ENCODE measurements around the gene GRPEL1. TPM values are rescaled to one million over a fixed set of nuclear protein-coding genes. Genes with fewer than 3 reads are reported as not detected.

Gene GRPEL1
- 100 to 1,000 TPM; 129 to 146 (median 136) TPM for total RNA-seq

- Mint-ChIP-seq H3K4me1 (ENCODE audit: low read depth) (peaks cover 49% of the 10 kb centered on the region), H3K4me3 (peak within 1 kb of the TSS; percentile 90), H3K27me3 (ENCODE audit: low read depth) (no peaks in the 10 kb centered on the region), H3K36me3 (ENCODE audit: insufficient read depth) (peaks cover 16% of the 10 kb centered on the region), H3K9me3 (no peaks in the 10 kb centered on the region)
- ATAC-seq (peak; percentile 91 to 94), DNase-seq (peak; percentile 100)
Measured at GRCh38 chr4:7067452-7068278, at the start of gene GRPEL1. Gene GRPEL1, minus strand, starts transcription at chr4:7068064. Its CDS starts 32 bp downstream, at chr4:7068032.

GRCh38 chr4:7116705-7117104 is 48.8 kb upstream of the GRPEL1 start:
- H3K4me1 Mint-ChIP-seq (ENCODE audit: low read depth) = no peaks in the 10 kb centered on the region
- peaks cover 33% of the 10 kb centered on the region for H3K27me3 Mint-ChIP-seq (ENCODE audit: low read depth)
- H3K4me3 Mint-ChIP-seq = no peak overlapping the region
- no peak for DNase-seq
- H3K9me3 Mint-ChIP-seq = peaks cover 8% of the 10 kb centered on the region
- no peak for ATAC-seq
- no peaks in the 10 kb centered on the region for H3K36me3 Mint-ChIP-seq (ENCODE audit: insufficient read depth)

GRCh38 chr4:7115557-7116340 is 47.9 kb upstream of the GRPEL1 start:
- no peaks in the 10 kb centered on the region for H3K36me3 Mint-ChIP-seq (ENCODE audit: insufficient read depth)
- no peaks in the 10 kb centered on the region for H3K4me1 Mint-ChIP-seq (ENCODE audit: low read depth)
- no peak overlapping the region for H3K4me3 Mint-ChIP-seq
- ATAC-seq = no peak
- no peak for DNase-seq
- H3K27me3 Mint-ChIP-seq (ENCODE audit: low read depth) = peaks cover 31% of the 10 kb centered on the region
- H3K9me3 Mint-ChIP-seq = peaks cover 8% of the 10 kb centered on the region

GRCh38 chr4:7112656-7113055 is 44.8 kb upstream of the GRPEL1 start:
- H3K4me1 Mint-ChIP-seq (ENCODE audit: low read depth) = no peaks in the 10 kb centered on the region
- no peak for ATAC-seq
- DNase-seq = no peak
- peaks cover 5% of the 10 kb centered on the region for H3K27me3 Mint-ChIP-seq (ENCODE audit: low read depth)
- peaks cover 6% of the 10 kb centered on the region for H3K9me3 Mint-ChIP-seq
- H3K4me3 Mint-ChIP-seq = no peak overlapping the region
- H3K36me3 Mint-ChIP-seq (ENCODE audit: insufficient read depth) = no peaks in the 10 kb centered on the region

- Mint-ChIP-seq H3K27me3 (ENCODE audit: low read depth) (peaks cover 5% of the 10 kb centered on the region), H3K4me1 (ENCODE audit: low read depth) (no peaks in the 10 kb centered on the region), H3K9me3 (peaks cover 4% of the 10 kb centered on the region), H3K36me3 (ENCODE audit: insufficient read depth) (no peaks in the 10 kb centered on the region), H3K4me3 (no peak overlapping the region)
- ATAC-seq (no peak), DNase-seq (no peak)
Measured at GRCh38 chr4:7111441-7111840, 43.6 kb upstream of the GRPEL1 start.

GRCh38 chr4:7110546-7110945 is 42.7 kb upstream of the GRPEL1 start:
- Mint-ChIP-seq H3K4me1 (ENCODE audit: low read depth) (no peaks in the 10 kb centered on the region), H3K4me3 (no peak overlapping the region), H3K27me3 (ENCODE audit: low read depth) (peaks cover 3% of the 10 kb centered on the region), H3K9me3 (peaks cover 4% of the 10 kb centered on the region), H3K36me3 (ENCODE audit: insufficient read depth) (no peaks in the 10 kb centered on the region)
- DNase-seq (no peak), ATAC-seq (no peak)

- Mint-ChIP-seq H3K9me3 (peaks cover 4% of the 10 kb centered on the region), H3K36me3 (ENCODE audit: insufficient read depth) (no peaks in the 10 kb centered on the region), H3K27me3 (ENCODE audit: low read depth) (peaks cover 3% of the 10 kb centered on the region), H3K4me3 (no peak overlapping the region), H3K4me1 (ENCODE audit: low read depth) (no peaks in the 10 kb centered on the region)
- no peak for DNase-seq
- ATAC-seq = no peak
Measured at GRCh38 chr4:7109169-7109568, 41.3 kb upstream of the GRPEL1 start.

GRCh38 chr4:7108660-7109059 is 40.8 kb upstream of the GRPEL1 start:
- Mint-ChIP-seq H3K9me3 (peaks cover 4% of the 10 kb centered on the region), H3K36me3 (ENCODE audit: insufficient read depth) (no peaks in the 10 kb centered on the region), H3K4me3 (no peak overlapping the region), H3K4me1 (ENCODE audit: low read depth) (no peaks in the 10 kb centered on the region), H3K27me3 (ENCODE audit: low read depth) (no peaks in the 10 kb centered on the region)
- ATAC-seq = no peak
- no peak for DNase-seq

GRCh38 chr4:7108046-7108625 is 40.3 kb upstream of the GRPEL1 start:
- Mint-ChIP-seq H3K36me3 (ENCODE audit: insufficient read depth) (no peaks in the 10 kb centered on the region), H3K9me3 (peaks cover 4% of the 10 kb centered on the region), H3K4me3 (no peak overlapping the region), H3K4me1 (ENCODE audit: low read depth) (peaks cover 3% of the 10 kb centered on the region), H3K27me3 (ENCODE audit: low read depth) (no peaks in the 10 kb centered on the region)
- ATAC-seq (no peak), DNase-seq (no peak)

- peaks cover 4% of the 10 kb centered on the region for H3K9me3 Mint-ChIP-seq
- ATAC-seq (no peak), DNase-seq (no peak)
- H3K36me3 Mint-ChIP-seq (ENCODE audit: insufficient read depth) = no peaks in the 10 kb centered on the region
- H3K4me3 Mint-ChIP-seq = no peak overlapping the region
- H3K4me1 Mint-ChIP-seq (ENCODE audit: low read depth) = peaks cover 11% of the 10 kb centered on the region
- no peaks in the 10 kb centered on the region for H3K27me3 Mint-ChIP-seq (ENCODE audit: low read depth)
Measured at GRCh38 chr4:7107166-7107905, 39.5 kb upstream of the GRPEL1 start.

GRCh38 chr4:7105276-7105675 is 37.4 kb upstream of the GRPEL1 start:
- Mint-ChIP-seq H3K4me1 (ENCODE audit: low read depth) (peaks cover 19% of the 10 kb centered on the region), H3K36me3 (ENCODE audit: insufficient read depth) (no peaks in the 10 kb centered on the region), H3K9me3 (peaks cover 3% of the 10 kb centered on the region), H3K27me3 (ENCODE audit: low read depth) (no peaks in the 10 kb centered on the region), H3K4me3 (no peak overlapping the region)
- DNase-seq (no peak), ATAC-seq (no peak)

- H3K4me1 Mint-ChIP-seq (ENCODE audit: low read depth) = peaks cover 19% of the 10 kb centered on the region
- no peak overlapping the region for H3K4me3 Mint-ChIP-seq
Measured at GRCh38 chr4:7104366-7105031, 36.6 kb upstream of the GRPEL1 start.

GRCh38 chr4:7103607-7104365 is 35.9 kb upstream of the GRPEL1 start:
- H3K27me3 Mint-ChIP-seq (ENCODE audit: low read depth) = no peaks in the 10 kb centered on the region
- no peak for DNase-seq

More at GRCh38 chr4:7104366-7105031, 36.6 kb upstream of the GRPEL1 start:
- H3K36me3 Mint-ChIP-seq (ENCODE audit: insufficient read depth) = no peaks in the 10 kb centered on the region
- H3K27me3 Mint-ChIP-seq (ENCODE audit: low read depth) = no peaks in the 10 kb centered on the region
- no peaks in the 10 kb centered on the region for H3K9me3 Mint-ChIP-seq
- no peak for DNase-seq
- no peak for ATAC-seq

More at GRCh38 chr4:7103607-7104365, 35.9 kb upstream of the GRPEL1 start:
- Mint-ChIP-seq H3K4me1 (ENCODE audit: low read depth) (peaks cover 19% of the 10 kb centered on the region), H3K36me3 (ENCODE audit: insufficient read depth) (no peaks in the 10 kb centered on the region), H3K9me3 (no peaks in the 10 kb centered on the region), H3K4me3 (peak overlapping the region; percentile 86)
- no peak for ATAC-seq
